ENCODE results near the gene PAPSS1.
A peak's percentile ranks its signal among the peaks of the same experiment; 100 is the strongest.

Gene PAPSS1

DNA sequence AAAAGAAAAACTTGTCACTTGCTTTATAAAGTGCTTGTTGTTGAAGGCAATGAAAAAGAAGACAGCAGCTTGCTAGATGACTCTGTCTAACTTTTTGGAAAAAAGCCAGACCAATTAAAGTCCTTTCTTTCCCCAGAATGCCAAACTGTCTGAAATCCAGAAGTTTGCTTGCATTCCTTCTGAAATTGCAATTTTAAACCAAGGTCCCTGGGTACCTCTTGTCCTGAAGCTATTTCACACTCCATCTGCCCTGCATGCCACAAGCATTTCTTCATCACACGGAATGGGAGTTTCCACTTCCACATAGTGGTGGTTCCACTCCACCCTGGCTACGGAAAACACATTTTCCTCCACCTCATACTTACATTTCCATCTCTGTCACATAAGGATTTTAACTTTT, 101.0 kb downstream of the PAPSS1 start:
- H3K36me3 ChIP-seq (ENCODE audit: control insufficient read depth, insufficient read depth, low read length, severe bottlenecking) = no peaks in the 10 kb centered on the region
- peaks cover 25% of the 10 kb centered on the region for H3K4me1 ChIP-seq (ENCODE audit: control insufficient read depth, insufficient read depth, low read length)
- DNase-seq (ENCODE audit: low read depth) = peak; percentile 96
- H3K9ac ChIP-seq (ENCODE audit: low read length) = peak overlapping the region; percentile 66
- H3K9me3 ChIP-seq (ENCODE audit: control insufficient read depth, low read length) = no peaks in the 10 kb centered on the region
- no peaks in the 10 kb centered on the region for H3K27me3 ChIP-seq (replicated peaks; ENCODE audit: control insufficient read depth, insufficient read depth, low read length)
- H3K4me3 ChIP-seq (ENCODE audit: low read length) = peak overlapping the region; percentile 39

DNA sequence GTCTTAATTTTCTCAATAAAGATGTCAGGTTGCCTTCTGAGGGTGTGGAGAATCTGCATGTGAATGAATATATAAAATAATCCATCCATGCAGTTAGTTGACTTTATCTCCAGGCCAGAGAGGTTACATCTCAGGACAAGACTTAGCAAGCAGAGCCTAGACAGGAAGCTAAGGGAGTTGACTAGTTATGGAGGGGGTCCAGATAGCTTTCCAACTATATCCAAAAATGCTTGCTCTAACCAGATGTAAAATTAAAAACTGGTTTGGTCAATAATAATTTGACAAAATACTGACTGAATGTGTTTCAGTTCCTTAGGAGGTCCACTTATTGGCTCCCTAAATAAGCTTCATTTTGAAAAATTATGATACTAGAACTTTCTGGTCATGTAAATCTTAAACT, 101.4 kb downstream of the PAPSS1 start:
- Histone ChIP-seq H3K27me3 (replicated peaks; ENCODE audit: control insufficient read depth, insufficient read depth, low read length) (no peaks in the 10 kb centered on the region), H3K4me1 (ENCODE audit: control insufficient read depth, insufficient read depth, low read length) (peaks cover 28% of the 10 kb centered on the region), H3K36me3 (ENCODE audit: control insufficient read depth, insufficient read depth, low read length, severe bottlenecking) (no peaks in the 10 kb centered on the region), H3K4me3 (ENCODE audit: low read length) (peak overlapping the region; percentile 39), H3K9me3 (ENCODE audit: control insufficient read depth, low read length) (no peaks in the 10 kb centered on the region), H3K9ac (ENCODE audit: low read length) (peak overlapping the region; percentile 66)
- no peak for DNase-seq (ENCODE audit: low read depth)

DNA sequence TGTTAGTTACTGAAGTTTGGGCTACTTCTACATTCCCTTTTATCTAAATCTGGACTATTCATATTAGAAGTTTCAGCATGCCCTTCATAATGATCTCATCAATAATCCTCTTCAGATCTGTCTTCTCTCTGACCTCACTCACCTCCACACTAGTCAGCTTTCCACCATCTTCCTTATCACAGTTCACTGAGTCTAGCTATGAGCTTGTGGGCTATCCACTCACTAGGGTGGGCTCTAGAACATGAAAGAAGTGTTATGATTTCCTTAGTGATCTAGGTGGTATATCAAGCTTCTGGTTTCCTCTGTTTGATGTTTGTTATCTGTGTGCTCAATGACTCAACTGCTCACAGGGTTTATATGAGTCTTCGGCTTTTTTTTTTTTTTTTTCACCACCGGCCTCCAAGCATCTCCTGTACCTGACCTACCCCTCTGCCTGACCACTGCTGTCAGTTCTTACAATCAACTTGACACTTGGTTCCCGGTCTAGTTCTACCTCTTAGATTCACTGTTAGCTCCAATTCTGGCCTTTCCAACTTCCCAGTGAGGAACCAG, 103.1 kb downstream of the PAPSS1 start:
- Histone ChIP-seq H3K27me3 (replicated peaks; ENCODE audit: control insufficient read depth, insufficient read depth, low read length) (no peaks in the 10 kb centered on the region), H3K4me3 (ENCODE audit: low read length) (no peak overlapping the region), H3K36me3 (ENCODE audit: control insufficient read depth, insufficient read depth, low read length, severe bottlenecking) (peaks cover 4% of the 10 kb centered on the region), H3K9me3 (ENCODE audit: control insufficient read depth, low read length) (no peaks in the 10 kb centered on the region), H3K4me1 (ENCODE audit: control insufficient read depth, insufficient read depth, low read length) (peaks cover 28% of the 10 kb centered on the region), H3K9ac (ENCODE audit: low read length) (no peak overlapping the region)
- no peak for DNase-seq (ENCODE audit: low read depth)

DNA sequence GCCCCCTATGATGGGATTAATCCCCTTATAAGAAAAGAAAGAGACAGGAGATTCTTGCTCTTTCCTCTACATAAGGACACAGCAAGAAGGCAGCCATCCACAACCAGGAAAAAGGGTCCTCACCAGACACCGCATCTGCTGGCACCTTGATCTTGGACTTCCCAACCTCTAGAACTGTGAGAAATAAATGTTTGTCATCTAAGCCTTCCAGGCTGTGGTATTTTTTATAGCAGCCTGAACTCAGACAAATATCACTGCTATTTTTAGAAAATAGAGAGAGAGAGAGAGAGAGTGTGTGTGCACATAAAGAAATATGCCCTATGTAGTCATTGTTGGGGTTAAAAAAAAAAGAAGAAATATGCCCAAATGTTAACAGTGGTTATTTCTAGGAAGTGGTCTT, 104.2 kb downstream of the PAPSS1 start:
- Histone ChIP-seq H3K9me3 (ENCODE audit: control insufficient read depth, low read length) (no peaks in the 10 kb centered on the region), H3K36me3 (ENCODE audit: control insufficient read depth, insufficient read depth, low read length, severe bottlenecking) (peaks cover 4% of the 10 kb centered on the region), H3K27me3 (replicated peaks; ENCODE audit: control insufficient read depth, insufficient read depth, low read length) (no peaks in the 10 kb centered on the region), H3K9ac (ENCODE audit: low read length) (no peak overlapping the region), H3K4me3 (ENCODE audit: low read length) (no peak overlapping the region), H3K4me1 (ENCODE audit: control insufficient read depth, insufficient read depth, low read length) (peaks cover 28% of the 10 kb centered on the region)
- DNase-seq (ENCODE audit: low read depth) = no peak

DNA sequence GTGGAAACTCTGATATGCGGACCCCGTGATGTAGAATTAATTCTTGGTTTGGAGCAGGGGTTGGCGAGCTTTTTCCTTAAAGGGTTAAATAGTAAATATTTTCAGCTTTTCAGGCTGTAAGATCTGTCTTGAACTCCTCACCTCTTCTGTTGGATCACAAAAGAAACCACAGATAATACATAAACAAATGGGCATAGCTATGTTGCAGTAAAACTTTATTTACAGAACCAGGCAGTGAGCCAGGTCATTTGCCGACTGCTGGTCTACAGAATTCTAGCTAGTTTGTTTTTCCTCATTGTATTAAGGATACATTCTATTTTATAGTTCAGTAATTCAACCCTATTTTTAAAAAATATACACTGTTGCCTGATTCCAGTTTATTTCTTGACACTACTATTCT, 116.6 kb downstream of the PAPSS1 start:
- Histone ChIP-seq H3K27me3 (replicated peaks; ENCODE audit: control insufficient read depth, insufficient read depth, low read length) (no peaks in the 10 kb centered on the region), H3K4me1 (ENCODE audit: control insufficient read depth, insufficient read depth, low read length) (peaks cover 17% of the 10 kb centered on the region), H3K9me3 (ENCODE audit: control insufficient read depth, low read length) (no peaks in the 10 kb centered on the region), H3K9ac (ENCODE audit: low read length) (no peak overlapping the region), H3K36me3 (ENCODE audit: control insufficient read depth, insufficient read depth, low read length, severe bottlenecking) (no peaks in the 10 kb centered on the region), H3K4me3 (ENCODE audit: low read length) (no peak overlapping the region)
- DNase-seq (ENCODE audit: low read depth) = peak; percentile 30

DNA sequence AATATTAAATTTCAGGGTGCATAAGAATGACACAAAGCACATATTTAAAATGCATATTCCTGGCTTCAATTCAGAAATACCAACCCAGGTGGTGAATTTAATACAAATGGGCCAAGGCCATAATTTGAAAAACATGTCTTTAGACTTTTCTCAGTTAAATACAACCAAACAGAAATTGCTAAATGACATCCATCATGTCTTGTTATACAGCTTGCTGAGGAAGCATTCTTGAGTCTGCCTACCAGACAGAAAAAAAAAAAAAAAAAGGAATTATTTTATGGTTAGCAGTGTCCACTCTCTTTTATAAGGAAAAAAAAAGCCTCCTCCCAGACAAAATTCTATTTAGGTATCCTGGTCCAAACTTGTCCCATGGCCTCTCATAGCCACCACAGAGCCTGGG, 119.1 kb downstream of the PAPSS1 start:
- peak; percentile 30 for DNase-seq (ENCODE audit: low read depth)
- Histone ChIP-seq H3K27me3 (replicated peaks; ENCODE audit: control insufficient read depth, insufficient read depth, low read length) (no peaks in the 10 kb centered on the region), H3K4me1 (ENCODE audit: control insufficient read depth, insufficient read depth, low read length) (peaks cover 17% of the 10 kb centered on the region), H3K9me3 (ENCODE audit: control insufficient read depth, low read length) (no peaks in the 10 kb centered on the region), H3K4me3 (ENCODE audit: low read length) (no peak overlapping the region), H3K36me3 (ENCODE audit: control insufficient read depth, insufficient read depth, low read length, severe bottlenecking) (no peaks in the 10 kb centered on the region), H3K9ac (ENCODE audit: low read length) (peak overlapping the region; percentile 47)

DNA sequence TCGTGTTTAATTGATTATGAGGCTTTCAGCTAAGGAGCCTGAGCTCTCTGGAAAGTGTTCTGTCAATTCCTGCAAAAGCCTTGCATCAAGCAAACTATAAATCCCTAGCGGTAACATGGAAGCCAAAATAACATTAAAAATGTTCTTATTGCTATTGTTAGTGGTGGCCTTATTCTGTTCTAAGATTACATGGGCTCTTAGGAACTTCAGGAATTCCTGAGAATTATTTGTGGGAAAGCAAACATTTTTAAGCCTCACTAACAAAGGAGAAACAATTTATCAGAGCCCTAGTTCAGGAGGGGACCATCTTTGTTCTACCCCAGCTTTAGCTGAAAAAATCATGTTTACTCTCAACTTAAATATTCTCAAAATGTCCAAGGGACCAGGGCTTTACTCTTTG, 119.6 kb downstream of the PAPSS1 start:
- Histone ChIP-seq H3K27me3 (replicated peaks; ENCODE audit: control insufficient read depth, insufficient read depth, low read length) (no peaks in the 10 kb centered on the region), H3K4me3 (ENCODE audit: low read length) (peak overlapping the region; percentile 29), H3K36me3 (ENCODE audit: control insufficient read depth, insufficient read depth, low read length, severe bottlenecking) (no peaks in the 10 kb centered on the region), H3K4me1 (ENCODE audit: control insufficient read depth, insufficient read depth, low read length) (peaks cover 17% of the 10 kb centered on the region), H3K9ac (ENCODE audit: low read length) (peak overlapping the region; percentile 47), H3K9me3 (ENCODE audit: control insufficient read depth, low read length) (no peaks in the 10 kb centered on the region)
- DNase-seq (ENCODE audit: low read depth) = peak; percentile 70

DNA sequence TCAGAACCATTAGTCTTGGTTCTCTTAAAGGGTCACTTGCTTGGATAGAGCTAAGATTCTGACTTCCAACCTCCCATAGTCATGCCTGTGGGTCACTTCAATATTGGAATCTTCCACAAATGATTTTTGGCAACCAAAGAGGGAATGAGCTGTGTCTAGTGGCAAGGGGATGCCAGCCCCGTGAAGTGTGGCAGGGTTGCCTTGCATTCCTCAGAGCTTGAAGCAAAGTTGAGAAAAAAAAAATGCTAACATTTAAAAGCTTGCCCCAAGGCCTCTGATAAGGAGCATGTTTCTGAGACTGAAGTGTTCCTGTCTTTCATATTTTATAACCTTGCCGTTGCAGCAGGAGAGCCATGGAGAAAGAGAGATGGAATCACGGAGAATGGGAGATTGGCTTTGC, 120.2 kb downstream of the PAPSS1 start:
- Histone ChIP-seq H3K4me1 (ENCODE audit: control insufficient read depth, insufficient read depth, low read length) (peaks cover 17% of the 10 kb centered on the region), H3K36me3 (ENCODE audit: control insufficient read depth, insufficient read depth, low read length, severe bottlenecking) (no peaks in the 10 kb centered on the region), H3K4me3 (ENCODE audit: low read length) (peak overlapping the region; percentile 29), H3K9ac (ENCODE audit: low read length) (peak overlapping the region; percentile 7), H3K9me3 (ENCODE audit: control insufficient read depth, low read length) (no peaks in the 10 kb centered on the region), H3K27me3 (replicated peaks; ENCODE audit: control insufficient read depth, insufficient read depth, low read length) (no peaks in the 10 kb centered on the region)
- DNase-seq (ENCODE audit: low read depth) = peak; percentile 34

DNA sequence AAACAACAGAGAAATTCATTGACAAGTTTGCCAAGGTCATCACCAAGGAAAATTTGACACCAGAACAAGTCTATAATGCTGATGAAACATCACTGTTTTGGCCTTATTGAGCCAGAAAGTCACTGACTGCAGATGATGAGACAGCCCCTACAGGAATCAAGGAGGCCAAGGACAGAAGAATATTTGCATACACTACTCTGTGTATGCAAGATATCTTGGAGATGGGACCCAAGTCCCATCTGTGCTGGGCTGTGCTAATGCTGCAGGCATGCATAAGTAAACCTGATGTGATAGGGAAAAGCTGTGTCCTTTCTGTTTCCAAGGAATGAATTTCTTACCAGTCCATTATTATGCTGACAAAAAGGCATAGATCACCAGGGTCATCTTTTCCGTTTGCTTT, 126.8 kb downstream of the PAPSS1 start:
- no peaks in the 10 kb centered on the region for H3K27me3 ChIP-seq (replicated peaks; ENCODE audit: control insufficient read depth, insufficient read depth, low read length)
- no peaks in the 10 kb centered on the region for H3K36me3 ChIP-seq (ENCODE audit: control insufficient read depth, insufficient read depth, low read length, severe bottlenecking)
- no peak overlapping the region for H3K9ac ChIP-seq (ENCODE audit: low read length)
- no peak for DNase-seq (ENCODE audit: low read depth)
- H3K9me3 ChIP-seq (ENCODE audit: control insufficient read depth, low read length) = peaks cover 41% of the 10 kb centered on the region
- H3K4me3 ChIP-seq (ENCODE audit: low read length) = no peak overlapping the region
- no peaks in the 10 kb centered on the region for H3K4me1 ChIP-seq (ENCODE audit: control insufficient read depth, insufficient read depth, low read length)

DNA sequence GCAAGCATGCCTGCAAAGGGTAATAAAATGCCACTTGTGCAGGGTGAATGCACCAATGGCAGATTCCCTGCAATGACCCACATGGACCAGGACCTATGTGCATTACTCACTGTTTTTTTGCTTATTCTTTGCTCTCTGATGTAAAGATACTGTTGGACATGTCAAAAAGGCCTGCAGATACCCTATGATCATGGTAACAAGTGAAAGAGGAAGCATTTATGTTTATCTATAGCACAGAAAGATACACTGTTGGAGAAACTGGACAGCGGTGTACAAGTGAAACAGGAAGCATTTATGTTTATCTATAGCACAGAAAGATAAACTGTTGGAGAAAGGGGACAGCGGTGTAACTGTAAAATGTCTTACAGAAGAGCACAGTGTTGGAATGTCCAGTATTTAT, 127.5 kb downstream of the PAPSS1 start:
- DNase-seq (ENCODE audit: low read depth) = no peak
- Histone ChIP-seq H3K36me3 (ENCODE audit: control insufficient read depth, insufficient read depth, low read length, severe bottlenecking) (no peaks in the 10 kb centered on the region), H3K9ac (ENCODE audit: low read length) (no peak overlapping the region), H3K4me1 (ENCODE audit: control insufficient read depth, insufficient read depth, low read length) (no peaks in the 10 kb centered on the region), H3K4me3 (ENCODE audit: low read length) (no peak overlapping the region), H3K9me3 (ENCODE audit: control insufficient read depth, low read length) (peaks cover 45% of the 10 kb centered on the region), H3K27me3 (replicated peaks; ENCODE audit: control insufficient read depth, insufficient read depth, low read length) (no peaks in the 10 kb centered on the region)

DNA sequence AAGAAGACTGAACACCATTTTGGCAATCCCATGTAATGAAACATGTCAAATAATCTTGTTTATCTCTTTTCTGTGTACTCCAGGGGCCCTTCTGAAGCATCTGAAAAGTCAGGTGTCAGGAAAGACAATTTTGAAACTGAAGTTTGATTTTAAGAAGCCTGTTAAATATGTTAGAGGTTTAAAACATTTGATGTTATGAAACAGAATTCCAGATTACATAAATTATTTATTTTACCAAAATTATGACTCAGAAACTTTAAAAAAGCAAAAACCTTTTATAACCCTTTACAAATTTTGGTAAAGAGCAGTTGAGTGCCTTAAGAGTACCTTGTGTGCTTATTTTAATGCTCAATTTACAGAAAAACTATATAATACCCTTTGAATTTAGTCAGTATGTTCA, 130.8 kb downstream of the PAPSS1 start:
- Histone ChIP-seq H3K36me3 (ENCODE audit: control insufficient read depth, insufficient read depth, low read length, severe bottlenecking) (no peaks in the 10 kb centered on the region), H3K4me1 (ENCODE audit: control insufficient read depth, insufficient read depth, low read length) (no peaks in the 10 kb centered on the region), H3K4me3 (ENCODE audit: low read length) (peak overlapping the region; percentile 11), H3K27me3 (replicated peaks; ENCODE audit: control insufficient read depth, insufficient read depth, low read length) (no peaks in the 10 kb centered on the region), H3K9me3 (ENCODE audit: control insufficient read depth, low read length) (peaks cover 50% of the 10 kb centered on the region), H3K9ac (ENCODE audit: low read length) (no peak overlapping the region)
- DNase-seq (ENCODE audit: low read depth) = no peak

DNA sequence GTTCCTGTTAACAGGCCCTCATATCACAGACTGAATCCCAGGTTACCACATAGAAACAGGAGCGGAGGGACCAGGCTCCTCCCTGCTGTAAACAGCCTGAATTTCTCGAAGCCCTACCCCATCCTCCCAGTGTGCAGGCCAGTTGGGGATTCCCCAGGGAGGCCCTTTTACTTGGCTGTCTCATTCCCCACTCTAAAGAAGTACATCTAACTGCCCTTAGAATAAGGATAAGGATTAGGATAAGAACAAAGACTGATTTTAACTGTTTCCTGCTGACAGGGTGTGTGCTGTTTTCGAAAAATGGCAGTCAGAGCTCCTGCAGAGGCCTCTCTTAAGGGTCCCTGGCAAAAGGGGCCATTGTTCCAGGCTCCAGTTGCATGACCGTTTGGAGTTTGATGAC, 133.7 kb downstream of the PAPSS1 start:
- peaks cover 46% of the 10 kb centered on the region for H3K9me3 ChIP-seq (ENCODE audit: control insufficient read depth, low read length)
- no peak for DNase-seq (ENCODE audit: low read depth)
- H3K4me1 ChIP-seq (ENCODE audit: control insufficient read depth, insufficient read depth, low read length) = no peaks in the 10 kb centered on the region
- H3K9ac ChIP-seq (ENCODE audit: low read length) = no peak overlapping the region
- no peaks in the 10 kb centered on the region for H3K27me3 ChIP-seq (replicated peaks; ENCODE audit: control insufficient read depth, insufficient read depth, low read length)
- H3K4me3 ChIP-seq (ENCODE audit: low read length) = no peak overlapping the region
- no peaks in the 10 kb centered on the region for H3K36me3 ChIP-seq (ENCODE audit: control insufficient read depth, insufficient read depth, low read length, severe bottlenecking)
